ENCODE data around the gene SUMO3. TPM values are rescaled to one million over a fixed set of nuclear protein-coding genes. Genes with fewer than 3 reads are reported as not detected.

Gene SUMO3
- total and polyA plus RNA-seq, 2 donors = 49.6 to 63.7 TPM

DNA sequence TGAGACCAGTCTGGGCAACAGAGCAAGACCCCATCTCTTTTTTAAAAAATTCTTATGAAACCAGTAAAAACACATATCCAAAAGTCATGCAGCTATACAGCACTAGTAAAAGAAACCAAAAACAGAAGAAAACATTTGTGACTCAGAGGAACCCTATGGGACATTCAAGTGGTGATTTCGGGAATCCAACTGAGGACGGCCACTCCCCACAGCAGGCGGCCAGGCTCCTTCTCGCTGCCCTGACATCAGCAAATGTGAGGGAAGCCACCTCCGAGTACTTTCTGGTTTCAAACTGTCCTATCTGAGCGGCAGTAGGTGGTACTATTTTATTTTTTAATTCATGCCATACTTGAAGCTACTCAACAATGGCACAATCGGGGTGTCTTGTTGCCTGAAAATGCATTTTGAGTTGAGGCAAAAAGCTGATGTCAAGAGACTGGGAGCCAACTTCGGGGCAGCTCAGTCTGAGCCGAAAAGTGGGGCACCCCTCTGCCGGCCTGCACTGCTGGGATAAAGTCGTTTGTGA is 3.3 kb downstream of the SUMO3 start:
- H3K4me1 ChIP-seq (ENCODE audit: control insufficient read depth in 2 of 2, insufficient read depth in 2 of 2, low read length in 2 of 2) = peaks cover 6 to 7% of the 10 kb centered on the region in 2 donors
- H3K27me3 ChIP-seq (ENCODE audit: control insufficient read depth in 2 of 2, insufficient read depth in 1 of 2, low read length in 1 of 2) = peaks cover 0 to 2% of the 10 kb centered on the region in 2 donors
- H3K9me3 ChIP-seq (ENCODE audit: control insufficient read depth in 2 of 2, insufficient read depth in 1 of 2, low read length in 1 of 2) = peaks cover 0 to 7% of the 10 kb centered on the region in 2 donors
- no peak overlapping the region for H3K4me3 ChIP-seq (ENCODE audit: low read length in 2 of 2)
- DNase-seq (ENCODE audit: low read depth in 6 of 9, low spot score in 9 of 9) = no peak
- peaks cover 26 to 29% of the 10 kb centered on the region in 2 donors for H3K36me3 ChIP-seq (ENCODE audit: control insufficient read depth in 2 of 2, insufficient read depth in 2 of 2, low read length in 1 of 2)
- H3K27ac ChIP-seq (ENCODE audit: low read depth in 1 of 2, low read length in 1 of 2) = no peak overlapping the region
- 96% methylated on average over 11 of the region's 11 CpGs for WGBS

GRCh38 chr21:44813727-44814126 is 4.1 kb downstream of the SUMO3 start:
- Histone ChIP-seq H3K4me1 (ENCODE audit: control insufficient read depth in 2 of 2, insufficient read depth in 2 of 2, low read length in 2 of 2) (peaks cover 6 to 7% of the 10 kb centered on the region in 2 donors), H3K36me3 (ENCODE audit: control insufficient read depth in 2 of 2, insufficient read depth in 2 of 2, low read length in 1 of 2) (peaks cover 34 to 37% of the 10 kb centered on the region in 2 donors)
- 97% methylated on average over 18 of the region's 18 CpGs for WGBS

GRCh38 chr21:44813149-44813548 is 4.7 kb downstream of the SUMO3 start:
- Histone ChIP-seq H3K27ac (ENCODE audit: low read depth in 1 of 2, low read length in 1 of 2) (no peak overlapping the region), H3K4me1 (ENCODE audit: control insufficient read depth in 2 of 2, insufficient read depth in 2 of 2, low read length in 2 of 2) (peaks cover 4 to 6% of the 10 kb centered on the region in 2 donors), H3K9me3 (ENCODE audit: control insufficient read depth in 2 of 2, insufficient read depth in 1 of 2, low read length in 1 of 2) (no peaks in the 10 kb centered on the region), H3K36me3 (ENCODE audit: control insufficient read depth in 2 of 2, insufficient read depth in 2 of 2, low read length in 1 of 2) (peaks cover 38 to 43% of the 10 kb centered on the region in 2 donors), H3K4me3 (ENCODE audit: low read length in 2 of 2) (no peak overlapping the region), H3K27me3 (ENCODE audit: control insufficient read depth in 2 of 2, insufficient read depth in 1 of 2, low read length in 1 of 2) (no peaks in the 10 kb centered on the region)
- no peak for DNase-seq (ENCODE audit: low read depth in 6 of 9, low spot score in 9 of 9)
- 97% methylated on average over 10 of the region's 10 CpGs for WGBS

More at GRCh38 chr21:44813727-44814126, 4.1 kb downstream of the SUMO3 start:
- Histone ChIP-seq H3K4me3 (ENCODE audit: low read length in 2 of 2) (no peak overlapping the region), H3K27ac (ENCODE audit: low read depth in 1 of 2, low read length in 1 of 2) (no peak overlapping the region), H3K9me3 (ENCODE audit: control insufficient read depth in 2 of 2, insufficient read depth in 1 of 2, low read length in 1 of 2) (peaks cover 0 to under 1% of the 10 kb centered on the region in 2 donors), H3K27me3 (ENCODE audit: control insufficient read depth in 2 of 2, insufficient read depth in 1 of 2, low read length in 1 of 2) (no peaks in the 10 kb centered on the region)
- no peak for DNase-seq (ENCODE audit: low read depth in 6 of 9, low spot score in 9 of 9)

GRCh38 chr21:44812640-44813039 is 5.2 kb downstream of the SUMO3 start:
- Histone ChIP-seq H3K9me3 (ENCODE audit: control insufficient read depth in 2 of 2, insufficient read depth in 1 of 2, low read length in 1 of 2) (no peaks in the 10 kb centered on the region), H3K27me3 (ENCODE audit: control insufficient read depth in 2 of 2, insufficient read depth in 1 of 2, low read length in 1 of 2) (no peaks in the 10 kb centered on the region), H3K4me3 (ENCODE audit: low read length in 2 of 2) (no peak overlapping the region), H3K27ac (ENCODE audit: low read depth in 1 of 2, low read length in 1 of 2) (no peak overlapping the region), H3K36me3 (ENCODE audit: control insufficient read depth in 2 of 2, insufficient read depth in 2 of 2, low read length in 1 of 2) (peaks cover 38 to 48% of the 10 kb centered on the region in 2 donors), H3K4me1 (ENCODE audit: control insufficient read depth in 2 of 2, insufficient read depth in 2 of 2, low read length in 2 of 2) (peaks cover 4 to 6% of the 10 kb centered on the region in 2 donors)
- no peak for DNase-seq (ENCODE audit: low read depth in 6 of 9, low spot score in 9 of 9)
- 95% methylated on average over 14 of the region's 14 CpGs for WGBS

DNA sequence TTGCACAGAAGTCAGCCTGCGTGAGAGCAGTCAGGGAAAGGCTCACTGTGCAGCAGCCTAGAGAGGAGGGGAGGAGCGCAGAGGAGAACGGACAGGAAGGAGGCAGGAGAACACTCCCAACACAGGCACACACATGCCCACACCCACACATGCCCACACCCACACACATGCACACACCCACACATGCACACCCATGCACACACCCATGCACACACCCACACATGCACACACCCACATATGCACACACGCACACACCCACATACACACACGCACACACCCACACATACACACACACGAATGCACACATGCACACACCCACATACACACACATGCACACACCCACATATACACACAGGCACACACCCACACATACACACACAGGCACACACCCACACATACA is 7.1 kb downstream of the SUMO3 start:
- 97% methylated on average over 6 of the region's 6 CpGs for WGBS

GRCh38 chr21:44805859-44806258 is 12.0 kb downstream of the SUMO3 start:
- 99% methylated on average over 4 of the region's 4 CpGs for WGBS
- H3K27me3 ChIP-seq (ENCODE audit: control insufficient read depth in 2 of 2, insufficient read depth in 1 of 2, low read length in 1 of 2) = no peaks in the 10 kb centered on the region
- peaks cover 7 to 8% of the 10 kb centered on the region in 2 donors for H3K4me1 ChIP-seq (ENCODE audit: control insufficient read depth in 2 of 2, insufficient read depth in 2 of 2, low read length in 2 of 2)
- H3K4me3 ChIP-seq (ENCODE audit: low read length in 2 of 2) = no peak overlapping the region
- H3K36me3 ChIP-seq (ENCODE audit: control insufficient read depth in 2 of 2, insufficient read depth in 2 of 2, low read length in 1 of 2) = peaks cover 49 to 55% of the 10 kb centered on the region in 2 donors
- DNase-seq (ENCODE audit: low read depth in 6 of 9, low spot score in 9 of 9) = no peak
- H3K27ac ChIP-seq (ENCODE audit: low read depth in 1 of 2, low read length in 1 of 2) = no peak overlapping the region
- no peaks in the 10 kb centered on the region for H3K9me3 ChIP-seq (ENCODE audit: control insufficient read depth in 2 of 2, insufficient read depth in 1 of 2, low read length in 1 of 2)

More for the DNA sequence above, 7.1 kb downstream of the SUMO3 start:
- Histone ChIP-seq H3K36me3 (ENCODE audit: control insufficient read depth in 2 of 2, insufficient read depth in 2 of 2, low read length in 1 of 2) (peaks cover 55 to 65% of the 10 kb centered on the region in 2 donors), H3K27me3 (ENCODE audit: control insufficient read depth in 2 of 2, insufficient read depth in 1 of 2, low read length in 1 of 2) (no peaks in the 10 kb centered on the region), H3K4me1 (ENCODE audit: control insufficient read depth in 2 of 2, insufficient read depth in 2 of 2, low read length in 2 of 2) (no peaks in the 10 kb centered on the region), H3K4me3 (ENCODE audit: low read length in 2 of 2) (no peak overlapping the region), H3K27ac (ENCODE audit: low read depth in 1 of 2, low read length in 1 of 2) (no peak overlapping the region), H3K9me3 (ENCODE audit: control insufficient read depth in 2 of 2, insufficient read depth in 1 of 2, low read length in 1 of 2) (no peaks in the 10 kb centered on the region)
- no peak for DNase-seq (ENCODE audit: low read depth in 6 of 9, low spot score in 9 of 9)

- Histone ChIP-seq H3K4me1 (ENCODE audit: control insufficient read depth in 2 of 2, insufficient read depth in 2 of 2, low read length in 2 of 2) (peaks cover 13 to 14% of the 10 kb centered on the region in 2 donors), H3K27ac (ENCODE audit: low read depth in 1 of 2, low read length in 1 of 2) (no peak overlapping the region), H3K4me3 (ENCODE audit: low read length in 2 of 2) (no peak overlapping the region), H3K27me3 (ENCODE audit: control insufficient read depth in 2 of 2, insufficient read depth in 1 of 2, low read length in 1 of 2) (no peaks in the 10 kb centered on the region), H3K36me3 (ENCODE audit: control insufficient read depth in 2 of 2, insufficient read depth in 2 of 2, low read length in 1 of 2) (peaks cover 46 to 49% of the 10 kb centered on the region in 2 donors), H3K9me3 (ENCODE audit: control insufficient read depth in 2 of 2, insufficient read depth in 1 of 2, low read length in 1 of 2) (no peaks in the 10 kb centered on the region)
- WGBS = 97% methylated on average over 4 of the region's 4 CpGs
- no peak for DNase-seq (ENCODE audit: low read depth in 6 of 9, low spot score in 9 of 9)
Observed at GRCh38 chr21:44805226-44805625, 12.6 kb downstream of the SUMO3 start.

- Histone ChIP-seq H3K36me3 (ENCODE audit: control insufficient read depth in 2 of 2, insufficient read depth in 2 of 2, low read length in 1 of 2) (peaks cover 41 to 45% of the 10 kb centered on the region in 2 donors), H3K9me3 (ENCODE audit: control insufficient read depth in 2 of 2, insufficient read depth in 1 of 2, low read length in 1 of 2) (no peaks in the 10 kb centered on the region), H3K27ac (ENCODE audit: low read depth in 1 of 2, low read length in 1 of 2) (no peak overlapping the region), H3K4me1 (ENCODE audit: control insufficient read depth in 2 of 2, insufficient read depth in 2 of 2, low read length in 2 of 2) (peaks cover 18 to 19% of the 10 kb centered on the region in 2 donors), H3K27me3 (ENCODE audit: control insufficient read depth in 2 of 2, insufficient read depth in 1 of 2, low read length in 1 of 2) (no peaks in the 10 kb centered on the region), H3K4me3 (ENCODE audit: low read length in 2 of 2) (no peak overlapping the region)
- no peak for DNase-seq (ENCODE audit: low read depth in 6 of 9, low spot score in 9 of 9)
- WGBS = 97% methylated on average over 6 of the region's 6 CpGs
Observed at GRCh38 chr21:44804762-44805161, 13.1 kb downstream of the SUMO3 start.

DNA sequence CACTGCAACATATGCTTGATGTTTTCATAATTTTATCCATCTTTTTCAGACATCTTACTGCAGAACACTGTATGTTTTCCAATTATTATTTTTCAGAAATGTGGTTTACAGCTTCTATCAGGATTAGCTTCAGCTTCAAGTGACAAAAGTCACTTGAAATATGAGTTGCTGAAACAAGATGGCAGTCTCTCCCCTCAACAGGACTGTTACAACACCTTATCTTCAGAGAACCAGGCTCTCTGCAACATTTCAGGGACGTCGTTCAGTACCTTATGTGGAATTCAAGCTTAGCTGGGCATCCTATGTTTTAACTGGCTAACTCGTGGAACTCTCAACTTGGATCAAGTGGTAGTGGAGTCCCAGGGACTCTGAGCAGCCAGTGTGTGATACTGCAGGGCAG is 14.2 kb downstream of the SUMO3 start:
- Histone ChIP-seq H3K4me1 (ENCODE audit: control insufficient read depth in 2 of 2, insufficient read depth in 2 of 2, low read length in 2 of 2) (peaks cover 19 to 20% of the 10 kb centered on the region in 2 donors), H3K27me3 (ENCODE audit: control insufficient read depth in 2 of 2, insufficient read depth in 1 of 2, low read length in 1 of 2) (no peaks in the 10 kb centered on the region), H3K36me3 (ENCODE audit: control insufficient read depth in 2 of 2, insufficient read depth in 2 of 2, low read length in 1 of 2) (peaks cover 33 to 34% of the 10 kb centered on the region in 2 donors), H3K9me3 (ENCODE audit: control insufficient read depth in 2 of 2, insufficient read depth in 1 of 2, low read length in 1 of 2) (no peaks in the 10 kb centered on the region), H3K4me3 (ENCODE audit: low read length in 2 of 2) (no peak overlapping the region), H3K27ac (ENCODE audit: low read depth in 1 of 2, low read length in 1 of 2) (no peak overlapping the region)
- DNase-seq (ENCODE audit: low read depth in 6 of 9, low spot score in 9 of 9) = no peak
- 93% methylated on average over 3 of the region's 3 CpGs for WGBS

Data from thymus (tissue), 11 donors.